OCI-LY7 (cell line): Measurements from ENCODE around the gene MYL11. TPM values are rescaled to one million over a fixed set of nuclear protein-coding genes. Genes with fewer than 3 reads are reported as not detected.

Source experiments
- BruUV-seq: library from RNA; stranded (reverse); fragments of 400-500 nt; replicated peaks from 2 replicates; lab custom pipeline; 2021; lab: Mats Ljungman, UMichigan
- CTCF ChIA-PET: fragments of 300-600 bp; sonication (Branson Sonifier 250); formaldehyde crosslinking; loops from one replicate; lab custom pipeline; 2022; ENCODE audit warnings: antibody characterized with exemption; ENCODE audit not compliant: unreplicated experiment; lab: Charles Lee
- POLR2A ChIA-PET: fragments of 300-600 bp; sonication (Branson Sonifier 250); formaldehyde crosslinking; loops from one replicate; lab custom pipeline; 2022; ENCODE audit warnings: antibody characterized with exemption; lab: Charles Lee
- DNase-seq: peaks from one replicate; pipeline ENCODE4 v3.0.0-alpha.2; 2015; ENCODE audit warnings: low spot score
- H2AFZ ChIP-seq: fragments of 200-600 bp; sonication (generic), shearing (Covaris generic); 2 replicates; pipeline ENCODE4 v1.6.1; 2014; ENCODE audit warnings: mild to moderate bottlenecking, antibody characterized with exemption, low read length, moderate library complexity
- H3K27ac ChIP-seq: fragments of 200-600 bp; sonication (generic); 2 replicates; pipeline ENCODE4 v1.5.1; 2014; ENCODE audit warnings: mixed run types, low read depth, mild to moderate bottlenecking, moderate library complexity, low read length, inconsistent platforms; ENCODE audit not compliant: poor library complexity, severe bottlenecking
- H3K36me3 ChIP-seq: fragments of 200-600 bp; sonication (generic); 2 replicates; pipeline ENCODE4 v1.6.1; 2014; ENCODE audit warnings: mild to moderate bottlenecking, antibody characterized with exemption, low read length, moderate library complexity, mixed read lengths; ENCODE audit not compliant: insufficient read depth
- H3K4me1 ChIP-seq: fragments of 200-600 bp; sonication (generic); 2 replicates; pipeline ENCODE4 v1.5.1; 2014; ENCODE audit warnings: mild to moderate bottlenecking, low read length; ENCODE audit not compliant: insufficient read depth, poor library complexity, severe bottlenecking
- H3K4me2 ChIP-seq: fragments of 200-600 bp; sonication (generic); 2 replicates; pipeline ENCODE4 v1.6.1; 2014; ENCODE audit warnings: mild to moderate bottlenecking, low read length
- H3K4me3 ChIP-seq: fragments of 200-600 bp; sonication (generic); 2 replicates; pipeline ENCODE4 v1.5.1; 2014; ENCODE audit warnings: mild to moderate bottlenecking, low read depth, low read length; ENCODE audit not compliant: poor library complexity, severe bottlenecking
- H3K79me2 ChIP-seq: fragments of 200-600 bp; sonication (generic); 2 replicates; pipeline ENCODE4 v1.6.1; 2016; ENCODE audit warnings: low read depth, mild to moderate bottlenecking, low read length, moderate library complexity, mixed read lengths; ENCODE audit not compliant: insufficient read depth
- H3K9me2 ChIP-seq: fragments of 200-600 bp; sonication (generic); 2 replicates; pipeline ENCODE4 v1.6.1; 2016; ENCODE audit warnings: mild to moderate bottlenecking, low read length, mixed read lengths; ENCODE audit not compliant: insufficient read depth
- H3K9me3 ChIP-seq: fragments of 200-600 bp; sonication (generic); 2 replicates; pipeline ENCODE4 v1.6.1; 2014; ENCODE audit warnings: mild to moderate bottlenecking, mixed run types, low read length, mixed read lengths
- H4K20me1 ChIP-seq: fragments of 200-600 bp; sonication (generic); 2 replicates; pipeline ENCODE4 v1.6.1; 2014; ENCODE audit warnings: mild to moderate bottlenecking, antibody characterized with exemption, low read length, moderate library complexity, mixed read lengths; ENCODE audit not compliant: insufficient read depth
- CTCF ChIP-seq: fragments of 200-600 bp; sonication (generic); conservative IDR thresholded peaks from 2 replicates; pipeline ENCODE4 v1.5.1; 2014; ENCODE audit warnings: mild to moderate bottlenecking, antibody characterized with exemption, low read length, moderate library complexity, mixed read lengths
- EZH2phosphoT487 ChIP-seq: fragments of 200-600 bp; sonication (generic); IDR thresholded peaks from 2 replicates; pipeline ENCODE4 v1.6.1; 2018; ENCODE audit warnings: low read depth, borderline replicate concordance, mild to moderate bottlenecking, mixed run types, antibody characterized with exemption, low read length, moderate library complexity, mixed read lengths
- intact Hi-C: fragments of 100-400 bp; cut with micrococcal nuclease; formaldehyde crosslinking; loops from one replicate; pipeline ENCODE4 v1.10.0; 2022; ENCODE audit not compliant: unreplicated experiment
- total RNA-seq, 2 experiments: library from RNA; depleted of rRNA in 1 of 2; stranded (reverse); fragments of >200 nt in 1 of 2; shearing (Covaris generic) in 1 of 2; gene quantifications; 2 replicates each; pipeline ENCODE4 v1.2.3, GENCODE V29; 2014 to 2022

MYL11 gene
- total RNA-seq, 2 experiments from 2014 or later, result 3.2 to 3.9 TPM

DNA sequence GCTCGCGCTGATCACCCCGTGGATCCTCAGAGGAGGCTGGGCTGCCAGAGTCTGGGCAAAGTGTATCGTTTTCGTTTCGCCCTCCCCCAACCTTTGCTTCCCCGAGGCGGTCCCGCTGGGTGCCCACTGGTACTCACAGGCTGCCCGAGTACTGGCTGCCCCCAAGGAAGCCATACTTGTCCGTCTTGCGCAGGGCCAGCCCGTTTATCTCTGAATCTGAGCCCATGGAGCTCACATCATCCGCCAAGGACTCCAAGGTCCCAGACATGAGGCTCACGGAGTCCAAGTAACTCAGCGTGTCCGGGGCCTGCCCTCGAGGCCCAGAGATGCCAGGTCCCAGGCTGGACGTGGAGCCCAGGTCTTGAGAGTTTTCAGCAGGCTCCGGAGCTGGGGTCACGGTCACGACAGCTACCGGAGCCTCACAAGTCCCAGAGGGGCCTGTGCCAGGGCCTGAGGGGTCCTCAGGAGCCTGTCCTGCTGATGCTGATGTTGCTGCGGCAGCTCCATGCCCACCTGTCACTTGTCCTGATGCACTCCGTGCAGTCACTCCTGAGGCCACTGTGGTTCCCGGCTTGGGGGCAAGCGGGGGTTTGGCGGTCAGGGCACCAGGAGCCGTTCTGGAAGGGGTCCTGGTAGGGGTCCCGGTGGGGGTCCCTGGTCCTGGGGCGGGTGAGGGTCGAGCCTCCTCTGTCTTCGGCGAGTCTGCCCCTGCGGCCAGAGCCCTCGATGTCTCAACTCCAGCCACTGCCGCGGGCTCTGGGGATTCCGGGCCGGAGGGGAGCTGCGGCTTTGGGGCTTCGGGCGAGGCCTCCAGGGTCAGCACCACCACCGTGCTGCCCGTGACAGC is 5.3 kb upstream of the MYL11 start:
- Histone ChIP-seq H3K79me2 (peaks cover 56% of the 10 kb centered on the region), H3K4me3 (peak overlapping the region; percentile 99), H3K4me2 (peak overlapping the region; percentile 97), H3K36me3 (peaks cover 48% of the 10 kb centered on the region), H3K9me2 (no peaks in the 10 kb centered on the region), H4K20me1 (peaks cover 20% of the 10 kb centered on the region), H3K4me1 (peaks cover 50% of the 10 kb centered on the region), H2AFZ (no peak overlapping the region), H3K27ac (peak overlapping the region; percentile 26), H3K9me3 (no peaks in the 10 kb centered on the region)
- no peak for DNase-seq
- ChIA-PET POLR2A (interaction anchor here (1.2 to 1.7 kb wide), 4 partner anchors 11 to 27 kb away, joined by 3 to 9 read pairs (median 4); partner anchors contain the start of genes SEPTIN1 and ZNF48), CTCF (no interaction called here)
- intact Hi-C loops, result no loop called here
- TF ChIP-seq CTCF (no peak), EZH2phosphoT487 (no peak)
- BruUV-seq, result no TSS peak

DNA sequence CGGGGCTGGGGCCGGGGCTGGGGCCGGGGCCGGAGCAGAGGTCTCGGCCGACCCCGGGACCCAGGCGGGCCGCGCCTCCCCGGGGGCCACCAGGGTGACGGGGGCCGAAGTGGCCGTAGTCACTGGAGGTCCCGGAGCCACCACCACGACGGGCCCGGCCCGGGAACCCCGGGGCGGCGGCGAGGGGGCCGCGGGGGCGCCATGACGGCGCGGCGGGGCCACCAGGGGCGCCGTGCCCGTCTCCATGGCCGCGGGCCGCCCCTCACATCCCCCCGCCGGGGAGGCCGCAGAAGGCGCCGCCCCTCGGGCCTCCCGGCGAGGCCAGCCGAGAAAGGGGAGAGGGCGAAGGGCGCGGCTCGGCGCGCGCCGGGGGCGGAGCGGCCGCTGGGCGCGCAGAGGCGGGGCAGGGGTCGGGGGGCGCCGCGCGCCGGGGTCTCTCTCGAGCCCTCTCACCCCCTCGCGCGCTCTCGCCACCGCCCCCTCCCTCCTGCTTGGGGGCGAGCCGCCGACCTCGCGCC is 4.6 kb upstream of the MYL11 start:
- Histone ChIP-seq H3K4me3 (peak overlapping the region; percentile 99), H3K27ac (peak overlapping the region; percentile 26), H3K4me1 (peaks cover 47% of the 10 kb centered on the region), H3K79me2 (peaks cover 49% of the 10 kb centered on the region), H3K9me3 (no peaks in the 10 kb centered on the region), H4K20me1 (peaks cover 20% of the 10 kb centered on the region), H2AFZ (no peak overlapping the region), H3K9me2 (no peaks in the 10 kb centered on the region), H3K4me2 (peak overlapping the region; percentile 97), H3K36me3 (peaks cover 41% of the 10 kb centered on the region)
- POLR2A ChIA-PET, result interaction anchor here (0.8 to 2.1 kb wide), 8 partner anchors 9 to 48 kb away, joined by 3 to 12 read pairs (median 6); partner anchors contain the start of genes SEPTIN1 and ZNF48
- intact Hi-C loops, result loop anchor here (2.0 to 10.0 kb wide), 3 partner anchors 27 to 375 kb away; partner anchors contain the start of genes HIRIP3 and INO80E
- DNase-seq, result no peak
- TF ChIP-seq CTCF (0 out of 2 replicates have a peak, but pooled peaks have one; percentile 22), EZH2phosphoT487 (no peak)
- BruUV-seq, result no TSS peak
- CTCF ChIA-PET, result interaction anchor here (1.3 kb wide), 1 partner anchor 16 kb away, joined by 4 read pairs; no protein-coding TSS in a partner anchor
